ENCODE results near the gene FOXF2. TPM values are rescaled to one million over a fixed set of nuclear protein-coding genes. Genes with fewer than 3 reads are reported as not detected.
A peak's percentile ranks its signal among the peaks of the same experiment; 100 is the strongest.

Gene FOXF2
- total and polyA plus RNA-seq, 2 donors (not counting 1 experiment from before 2014, with no cell fraction given), result not detected

DNA sequence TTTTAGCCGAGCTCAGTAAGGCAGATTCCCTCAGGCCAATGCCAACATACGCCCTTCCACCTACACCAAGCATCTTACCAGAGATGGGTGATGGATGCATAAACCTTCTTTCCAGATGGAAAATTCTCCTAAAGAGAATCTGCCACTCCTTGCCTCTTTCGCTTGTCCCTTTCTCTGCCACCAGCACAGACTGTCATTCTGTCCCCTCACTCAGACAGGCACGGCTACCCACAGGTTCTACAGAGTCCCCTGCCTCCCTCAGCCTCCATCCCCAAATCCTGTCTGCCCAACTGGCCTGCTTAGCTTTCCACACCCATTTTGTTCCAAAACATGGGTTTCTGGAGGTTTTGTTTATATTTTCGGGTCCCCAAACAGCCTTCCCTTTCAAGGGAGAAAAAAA, 12.7 kb upstream of the FOXF2 start:
- H3K27ac Mint-ChIP-seq, result no peak overlapping the region

DNA sequence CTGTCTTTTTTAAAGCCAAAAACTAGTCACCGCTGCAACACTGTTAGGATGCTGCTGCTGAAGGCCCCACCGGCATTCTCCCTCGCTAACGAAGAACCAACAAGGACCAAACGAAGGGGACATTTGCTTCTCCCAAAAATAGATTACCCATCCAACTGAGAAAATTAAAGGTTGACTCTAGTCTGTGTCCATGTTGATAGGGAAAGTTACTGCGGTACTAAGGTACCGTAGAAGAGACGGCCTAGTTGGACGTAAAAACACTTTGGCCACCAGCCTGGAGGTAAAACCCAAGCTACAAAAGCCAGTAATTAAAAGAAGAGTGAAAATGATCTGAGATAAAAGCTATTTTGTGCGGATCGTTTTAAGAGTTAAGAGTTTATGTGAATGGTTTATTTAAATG, 11.8 kb upstream of the FOXF2 start:
- Histone ChIP-seq H3K27me3 (replicated peaks in 1 of 4; ENCODE audit: control extremely low read depth in 1 of 4, control insufficient read depth in 3 of 4, insufficient read depth in 4 of 4, low read length in 3 of 4) (peaks cover 2 to 83% (median 77%) of the 10 kb centered on the region in 4 experiments), H2AFZ (ENCODE audit: insufficient read depth, low read depth, low read length, poor library complexity, severe bottlenecking) (no peak overlapping the region), H3K4me1 (ENCODE audit: control insufficient read depth in 2 of 2, insufficient read depth in 2 of 2, low read length in 2 of 2) (peaks cover 37 to 49% of the 10 kb centered on the region in 2 donors), H3K27ac (ENCODE audit: low read length in 2 of 2) (no peak overlapping the region), H3K4me3 (ENCODE audit: control extremely low read depth in 1 of 5, extremely low read depth in 1 of 5, insufficient read depth in 1 of 5, low read depth in 2 of 5, low read length in 4 of 5) (peak overlapping the region in 1 of 5 experiments; percentile 8), H3K36me3 (replicated peaks in 1 of 2; ENCODE audit: control extremely low read depth in 1 of 2, control insufficient read depth in 1 of 2, extremely low read depth in 1 of 2, insufficient read depth in 2 of 2, low read length in 1 of 2) (no peaks in the 10 kb centered on the region), H3K4me2 (replicated peaks; ENCODE audit: low read depth, low read length, poor library complexity, severe bottlenecking) (peak overlapping the region; percentile 71), H3K79me2 (ENCODE audit: control insufficient read depth, insufficient read depth, low read length) (no peaks in the 10 kb centered on the region), H3K9ac (ENCODE audit: low read length) (no peak overlapping the region), H4K20me1 (ENCODE audit: control insufficient read depth, insufficient read depth, low read length, poor library complexity, severe bottlenecking) (no peaks in the 10 kb centered on the region), H3K9me3 (ENCODE audit: control extremely low read depth in 1 of 3, control insufficient read depth in 2 of 3, insufficient read depth in 1 of 3, low read length in 2 of 3) (peaks cover 0 to 35% (median under 1%) of the 10 kb centered on the region in 3 donors)
- Mint-ChIP-seq H3K9me3 (ENCODE audit: insufficient read depth) (peaks cover 2% of the 10 kb centered on the region), H3K27me3 (peaks cover 70% of the 10 kb centered on the region), H3K4me1 (peaks cover 32% of the 10 kb centered on the region), H3K27ac (no peak overlapping the region), H3K4me3 (peak overlapping the region; percentile 20)
- ATAC-seq (ENCODE audit: low read depth) (no peak), DNase-seq (no peak)
- WGBS (ENCODE audit: insufficient coverage), result 26% methylated on average over 7 of the region's 11 CpGs
- intact Hi-C loops (cut with micrococcal nuclease), result no loop called here
- ChIA-PET CTCF (interaction anchor here (1.7 kb wide), 1 partner anchor 19 kb away, joined by 8 read pairs; no protein-coding TSS in a partner anchor), POLR2A (no interaction called here)
- no peak for TF ChIP-seq EZH2 (IDR thresholded peaks at IDR 0.05; ENCODE audit: borderline replicate concordance, insufficient read depth, low read depth, low read length, poor library complexity, severe bottlenecking)
- TF ChIP-seq, protein P1, sequence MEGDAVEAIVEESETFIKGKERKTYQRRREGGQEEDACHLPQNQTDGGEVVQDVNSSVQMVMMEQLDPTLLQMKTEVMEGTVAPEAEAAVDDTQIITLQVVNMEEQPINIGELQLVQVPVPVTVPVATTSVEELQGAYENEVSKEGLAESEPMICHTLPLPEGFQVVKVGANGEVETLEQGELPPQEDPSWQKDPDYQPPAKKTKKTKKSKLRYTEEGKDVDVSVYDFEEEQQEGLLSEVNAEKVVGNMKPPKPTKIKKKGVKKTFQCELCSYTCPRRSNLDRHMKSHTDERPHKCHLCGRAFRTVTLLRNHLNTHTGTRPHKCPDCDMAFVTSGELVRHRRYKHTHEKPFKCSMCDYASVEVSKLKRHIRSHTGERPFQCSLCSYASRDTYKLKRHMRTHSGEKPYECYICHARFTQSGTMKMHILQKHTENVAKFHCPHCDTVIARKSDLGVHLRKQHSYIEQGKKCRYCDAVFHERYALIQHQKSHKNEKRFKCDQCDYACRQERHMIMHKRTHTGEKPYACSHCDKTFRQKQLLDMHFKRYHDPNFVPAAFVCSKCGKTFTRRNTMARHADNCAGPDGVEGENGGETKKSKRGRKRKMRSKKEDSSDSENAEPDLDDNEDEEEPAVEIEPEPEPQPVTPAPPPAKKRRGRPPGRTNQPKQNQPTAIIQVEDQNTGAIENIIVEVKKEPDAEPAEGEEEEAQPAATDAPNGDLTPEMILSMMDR (IDR thresholded peaks at IDR 0.05), result no peak

More for the DNA sequence above, 12.7 kb upstream of the FOXF2 start:
- TF ChIP-seq EZH2 (IDR thresholded peaks at IDR 0.05; ENCODE audit: borderline replicate concordance, insufficient read depth, low read depth, low read length, poor library complexity, severe bottlenecking), result no peak
- TF ChIP-seq, protein P1 (IDR thresholded peaks at IDR 0.05), result no peak
- Histone ChIP-seq H4K20me1 (ENCODE audit: control insufficient read depth, insufficient read depth, low read length, poor library complexity, severe bottlenecking) (no peaks in the 10 kb centered on the region), H3K4me2 (replicated peaks; ENCODE audit: low read depth, low read length, poor library complexity, severe bottlenecking) (no peak overlapping the region), H2AFZ (ENCODE audit: insufficient read depth, low read depth, low read length, poor library complexity, severe bottlenecking) (no peak overlapping the region), H3K4me3 (ENCODE audit: control extremely low read depth in 1 of 5, extremely low read depth in 1 of 5, insufficient read depth in 1 of 5, low read depth in 2 of 5, low read length in 4 of 5) (no peak overlapping the region), H3K36me3 (replicated peaks in 1 of 2; ENCODE audit: control extremely low read depth in 1 of 2, control insufficient read depth in 1 of 2, extremely low read depth in 1 of 2, insufficient read depth in 2 of 2, low read length in 1 of 2) (no peaks in the 10 kb centered on the region), H3K9ac (ENCODE audit: low read length) (no peak overlapping the region), H3K4me1 (ENCODE audit: control insufficient read depth in 2 of 2, insufficient read depth in 2 of 2, low read length in 2 of 2) (peaks cover 29 to 41% of the 10 kb centered on the region in 2 donors), H3K27ac (ENCODE audit: low read length in 2 of 2) (no peak overlapping the region), H3K79me2 (ENCODE audit: control insufficient read depth, insufficient read depth, low read length) (no peaks in the 10 kb centered on the region), H3K27me3 (replicated peaks in 1 of 4; ENCODE audit: control extremely low read depth in 1 of 4, control insufficient read depth in 3 of 4, insufficient read depth in 4 of 4, low read length in 3 of 4) (peaks cover 2 to 77% (median 75%) of the 10 kb centered on the region in 4 experiments), H3K9me3 (ENCODE audit: control extremely low read depth in 1 of 3, control insufficient read depth in 2 of 3, insufficient read depth in 1 of 3, low read length in 2 of 3) (peaks cover 2 to 32% (median 3%) of the 10 kb centered on the region in 3 donors)
- ATAC-seq (ENCODE audit: low read depth), result no peak
- peaks cover 67% of the 10 kb centered on the region for H3K27me3 Mint-ChIP-seq
- CTCF ChIA-PET, result no interaction called here
- H3K9me3 Mint-ChIP-seq (ENCODE audit: insufficient read depth), result peaks cover 2% of the 10 kb centered on the region
- POLR2A ChIA-PET, result no interaction called here
- no peak overlapping the region for H3K4me3 Mint-ChIP-seq
- intact Hi-C loops (cut with micrococcal nuclease), result no loop called here
- peaks cover 30% of the 10 kb centered on the region for H3K4me1 Mint-ChIP-seq
- DNase-seq, result no peak
- 55% methylated on average over 4 of the region's 5 CpGs for WGBS (ENCODE audit: insufficient coverage)

Measured in B cell (primary cell).